ENCODE measurements around the gene RGS3. TPM values are rescaled to one million over a fixed set of nuclear protein-coding genes. Genes with fewer than 3 reads are reported as not detected.
A peak's percentile ranks its signal among the peaks of the same experiment; 100 is the strongest.

RGS3 gene
- total RNA-seq, 1 donor from 2014 or later, result 36.7 TPM

DNA sequence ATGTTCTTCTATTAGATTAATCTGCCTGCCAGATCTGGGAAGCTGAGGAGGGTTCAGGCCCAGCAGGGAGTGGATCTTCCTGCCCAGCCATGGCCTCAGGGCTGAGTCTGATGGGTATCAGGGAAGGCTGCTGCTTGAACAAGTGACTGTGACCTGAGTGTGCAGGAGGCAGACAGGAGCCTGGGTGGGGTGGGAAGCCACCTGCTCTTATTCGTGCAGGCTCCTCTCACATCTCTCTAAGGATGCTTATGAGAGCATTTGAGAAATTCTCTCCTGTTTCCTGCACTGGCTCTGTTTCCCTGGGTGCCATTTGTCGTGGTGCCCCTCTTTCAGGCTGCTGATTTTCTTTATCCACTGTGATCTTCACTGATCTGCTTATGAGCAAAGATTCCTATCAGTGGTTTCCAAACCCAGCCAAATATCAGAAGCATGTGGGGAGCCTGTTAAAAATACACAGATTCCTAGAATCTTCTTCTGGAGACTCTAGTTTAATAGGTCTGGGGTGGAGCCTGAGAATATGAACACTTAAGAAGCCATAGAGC, 2.1 kb downstream of the RGS3 start:
- Mint-ChIP-seq H3K9me3 (peaks cover 8% of the 10 kb centered on the region), H3K27me3 (ENCODE audit: low read depth) (peaks cover 16% of the 10 kb centered on the region), H3K27ac (ENCODE audit: unreplicated experiment) (no peak overlapping the region), H3K4me1 (peaks cover 36% of the 10 kb centered on the region), H3K4me3 (peak overlapping the region; percentile 65), H3K36me3 (ENCODE audit: low read depth) (peaks cover 4% of the 10 kb centered on the region)
- TF ChIP-seq, protein P1, sequence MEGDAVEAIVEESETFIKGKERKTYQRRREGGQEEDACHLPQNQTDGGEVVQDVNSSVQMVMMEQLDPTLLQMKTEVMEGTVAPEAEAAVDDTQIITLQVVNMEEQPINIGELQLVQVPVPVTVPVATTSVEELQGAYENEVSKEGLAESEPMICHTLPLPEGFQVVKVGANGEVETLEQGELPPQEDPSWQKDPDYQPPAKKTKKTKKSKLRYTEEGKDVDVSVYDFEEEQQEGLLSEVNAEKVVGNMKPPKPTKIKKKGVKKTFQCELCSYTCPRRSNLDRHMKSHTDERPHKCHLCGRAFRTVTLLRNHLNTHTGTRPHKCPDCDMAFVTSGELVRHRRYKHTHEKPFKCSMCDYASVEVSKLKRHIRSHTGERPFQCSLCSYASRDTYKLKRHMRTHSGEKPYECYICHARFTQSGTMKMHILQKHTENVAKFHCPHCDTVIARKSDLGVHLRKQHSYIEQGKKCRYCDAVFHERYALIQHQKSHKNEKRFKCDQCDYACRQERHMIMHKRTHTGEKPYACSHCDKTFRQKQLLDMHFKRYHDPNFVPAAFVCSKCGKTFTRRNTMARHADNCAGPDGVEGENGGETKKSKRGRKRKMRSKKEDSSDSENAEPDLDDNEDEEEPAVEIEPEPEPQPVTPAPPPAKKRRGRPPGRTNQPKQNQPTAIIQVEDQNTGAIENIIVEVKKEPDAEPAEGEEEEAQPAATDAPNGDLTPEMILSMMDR (conservative IDR thresholded peaks at IDR 0.05), result no peak
- no peak for DNase-seq (ENCODE audit: low read depth, low spot score)

DNA sequence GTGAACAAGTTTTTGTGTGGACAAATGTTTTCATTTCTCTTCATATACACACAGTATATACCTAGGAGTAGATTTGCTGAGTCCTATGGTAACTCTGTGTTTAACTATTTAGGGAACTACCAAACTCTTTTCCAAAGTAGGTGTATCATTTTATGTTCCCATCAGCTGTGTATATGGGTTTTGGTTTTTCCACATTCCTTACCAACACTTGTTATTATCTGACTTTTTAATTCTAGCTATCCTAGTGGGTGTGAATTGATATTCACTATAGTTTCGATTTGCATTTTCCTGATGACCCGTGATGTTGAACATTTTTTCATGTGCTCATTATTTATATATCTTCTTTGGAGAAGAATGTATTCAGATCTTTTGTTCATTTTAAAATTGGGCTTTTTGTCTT, 3.7 kb downstream of the RGS3 start:
- DNase-seq (ENCODE audit: low read depth, low spot score), result no peak
- H3K27me3 Mint-ChIP-seq (ENCODE audit: low read depth), result peaks cover 14% of the 10 kb centered on the region
- TF ChIP-seq, protein P1 (conservative IDR thresholded peaks at IDR 0.05), result no peak
- H3K9me3 Mint-ChIP-seq, result peaks cover 11% of the 10 kb centered on the region
- H3K27ac Mint-ChIP-seq (ENCODE audit: unreplicated experiment), result no peak overlapping the region
- peaks cover 7% of the 10 kb centered on the region for H3K36me3 Mint-ChIP-seq (ENCODE audit: low read depth)
- no peak overlapping the region for H3K4me3 Mint-ChIP-seq
- H3K4me1 Mint-ChIP-seq, result peaks cover 36% of the 10 kb centered on the region

DNA sequence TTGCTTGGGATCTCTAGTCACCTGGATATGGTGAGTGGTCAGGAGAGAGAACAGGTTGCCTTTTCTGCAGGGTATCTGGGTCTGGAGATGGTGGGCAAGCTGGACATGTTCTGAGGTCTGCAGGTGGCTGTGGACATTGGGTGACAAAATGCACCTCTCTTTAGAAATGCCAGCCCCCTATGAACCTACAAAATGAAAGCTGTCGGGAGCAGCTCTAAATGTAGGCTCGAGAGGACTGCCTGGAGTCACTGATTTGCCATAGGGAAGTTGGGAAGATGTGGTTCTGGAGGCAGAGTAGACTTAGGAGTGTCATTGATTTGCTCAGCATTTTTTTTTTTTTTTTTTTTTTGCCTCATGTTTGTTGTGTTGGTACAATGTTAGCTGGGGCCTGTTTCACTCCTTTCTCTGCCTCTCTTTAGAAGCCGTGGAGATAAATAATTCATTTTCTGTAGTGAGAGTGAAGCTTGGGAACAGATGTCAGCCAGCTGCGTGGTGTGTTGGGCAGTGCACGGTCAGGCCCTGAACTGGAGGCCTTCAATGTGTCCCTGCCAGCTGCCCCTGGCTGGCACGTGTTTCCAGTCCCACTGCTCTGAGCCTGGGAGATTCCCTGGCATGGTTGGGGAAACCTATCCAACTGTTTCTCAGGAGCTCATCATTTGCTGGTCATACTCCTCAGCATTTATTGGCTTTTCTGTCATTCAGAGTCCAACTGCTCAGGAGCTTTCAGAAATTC, 5.4 kb downstream of the RGS3 start:
- no peak for DNase-seq (ENCODE audit: low read depth, low spot score)
- peaks cover 7% of the 10 kb centered on the region for H3K27me3 Mint-ChIP-seq (ENCODE audit: low read depth)
- peaks cover 29% of the 10 kb centered on the region for H3K4me1 Mint-ChIP-seq
- H3K27ac Mint-ChIP-seq (ENCODE audit: unreplicated experiment), result peak overlapping the region; percentile 71
- no peak overlapping the region for H3K4me3 Mint-ChIP-seq
- peaks cover 11% of the 10 kb centered on the region for H3K9me3 Mint-ChIP-seq
- H3K36me3 Mint-ChIP-seq (ENCODE audit: low read depth), result peaks cover 7% of the 10 kb centered on the region
- TF ChIP-seq, protein P1 (conservative IDR thresholded peaks at IDR 0.05), result no peak

DNA sequence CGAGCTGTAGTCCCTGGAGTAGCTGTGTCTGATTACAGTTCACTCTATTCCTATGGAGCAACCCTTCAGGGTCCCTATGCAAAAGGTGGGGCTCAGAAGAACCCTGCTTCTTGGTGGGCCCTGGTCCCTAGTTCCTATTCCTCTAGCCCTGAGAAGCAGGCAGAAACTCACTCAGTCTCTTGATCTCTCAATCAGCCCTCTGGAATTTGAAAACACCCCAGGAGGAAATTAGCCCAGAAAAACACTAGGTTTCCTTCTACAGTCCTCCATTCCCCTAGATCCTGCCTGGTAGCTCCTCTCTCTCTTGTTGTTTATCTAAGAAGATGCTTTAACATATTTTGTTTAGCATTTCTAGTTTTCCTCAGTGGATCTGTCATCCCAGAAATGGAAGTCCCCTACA, 7.6 kb downstream of the RGS3 start:
- no peak for DNase-seq (ENCODE audit: low read depth, low spot score)
- peaks cover 7% of the 10 kb centered on the region for H3K36me3 Mint-ChIP-seq (ENCODE audit: low read depth)
- TF ChIP-seq, protein P1 (conservative IDR thresholded peaks at IDR 0.05), result no peak
- H3K27me3 Mint-ChIP-seq (ENCODE audit: low read depth), result no peaks in the 10 kb centered on the region
- H3K27ac Mint-ChIP-seq (ENCODE audit: unreplicated experiment), result no peak overlapping the region
- no peak overlapping the region for H3K4me3 Mint-ChIP-seq
- peaks cover 11% of the 10 kb centered on the region for H3K4me1 Mint-ChIP-seq
- peaks cover 11% of the 10 kb centered on the region for H3K9me3 Mint-ChIP-seq

DNA sequence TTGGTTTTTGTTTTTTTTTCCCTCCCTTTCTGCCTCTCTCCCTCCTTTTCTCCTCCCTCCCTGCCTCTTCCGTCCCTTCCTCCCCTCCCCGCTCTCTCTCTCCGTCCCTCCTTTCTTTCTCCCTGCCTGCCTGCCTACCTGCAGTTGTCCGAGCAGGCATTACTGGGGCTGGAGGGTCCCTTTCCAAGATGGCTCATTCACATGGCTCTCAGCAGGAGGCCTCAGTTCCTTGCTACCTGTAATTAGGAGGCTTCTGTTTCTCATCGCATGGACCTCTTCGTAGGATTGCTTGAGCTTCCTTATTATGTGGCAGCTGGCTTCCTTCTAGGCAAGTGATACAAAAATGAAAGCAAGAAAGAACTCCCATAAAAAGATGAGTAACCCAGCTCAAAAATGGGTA, 8.0 kb downstream of the RGS3 start:
- Mint-ChIP-seq H3K4me3 (no peak overlapping the region), H3K27me3 (ENCODE audit: low read depth) (no peaks in the 10 kb centered on the region), H3K36me3 (ENCODE audit: low read depth) (peaks cover 7% of the 10 kb centered on the region), H3K9me3 (peaks cover 11% of the 10 kb centered on the region), H3K4me1 (peaks cover 9% of the 10 kb centered on the region), H3K27ac (ENCODE audit: unreplicated experiment) (no peak overlapping the region)
- TF ChIP-seq, protein P1 (conservative IDR thresholded peaks at IDR 0.05), result no peak
- no peak for DNase-seq (ENCODE audit: low read depth, low spot score)
